Keratinocyte (primary cell): ENCODE results near the gene ANKRD6.

Source experiments
- EZH2 ChIP-seq: IDR thresholded peaks from one replicate; pipeline ENCODE4 v1.6.1; 2012; ENCODE audit warnings: inconsistent platforms, mild to moderate bottlenecking, low read length, moderate library complexity
- TF ChIP-seq, protein P1 (sequence below), 3 experiments: IDR thresholded peaks in 1 of 3; conservative IDR thresholded peaks in 1 of 3; optimal IDR thresholded peaks in 1 of 3; 2 replicates in 2 of 3; 3 replicates in 1 of 3; pipeline versions ENCODE3 to v1.5.1; 2011; ENCODE audit warnings: low read length in 3 of 3, mild to moderate bottlenecking in 3 of 3, moderate library complexity in 2 of 3, control low read depth in 1 of 3, inconsistent platforms in 1 of 3; ENCODE audit not compliant: insufficient read depth in 2 of 3; ENCODE audit errors: extremely low read depth in 1 of 3

GRCh38 chr6:89414215-89414614 lies 18.7 kb upstream of the ANKRD6 start:
- TF ChIP-seq, protein P1, sequence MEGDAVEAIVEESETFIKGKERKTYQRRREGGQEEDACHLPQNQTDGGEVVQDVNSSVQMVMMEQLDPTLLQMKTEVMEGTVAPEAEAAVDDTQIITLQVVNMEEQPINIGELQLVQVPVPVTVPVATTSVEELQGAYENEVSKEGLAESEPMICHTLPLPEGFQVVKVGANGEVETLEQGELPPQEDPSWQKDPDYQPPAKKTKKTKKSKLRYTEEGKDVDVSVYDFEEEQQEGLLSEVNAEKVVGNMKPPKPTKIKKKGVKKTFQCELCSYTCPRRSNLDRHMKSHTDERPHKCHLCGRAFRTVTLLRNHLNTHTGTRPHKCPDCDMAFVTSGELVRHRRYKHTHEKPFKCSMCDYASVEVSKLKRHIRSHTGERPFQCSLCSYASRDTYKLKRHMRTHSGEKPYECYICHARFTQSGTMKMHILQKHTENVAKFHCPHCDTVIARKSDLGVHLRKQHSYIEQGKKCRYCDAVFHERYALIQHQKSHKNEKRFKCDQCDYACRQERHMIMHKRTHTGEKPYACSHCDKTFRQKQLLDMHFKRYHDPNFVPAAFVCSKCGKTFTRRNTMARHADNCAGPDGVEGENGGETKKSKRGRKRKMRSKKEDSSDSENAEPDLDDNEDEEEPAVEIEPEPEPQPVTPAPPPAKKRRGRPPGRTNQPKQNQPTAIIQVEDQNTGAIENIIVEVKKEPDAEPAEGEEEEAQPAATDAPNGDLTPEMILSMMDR (optimal IDR thresholded peaks at IDR 0.05 in 1 of 3, IDR thresholded peaks at IDR 0.05 in 1 of 3, conservative IDR thresholded peaks at IDR 0.05 in 1 of 3; ENCODE audit: extremely low read depth in 1 of 3, insufficient read depth in 2 of 3, low read length in 3 of 3), result no peak
- no peak for TF ChIP-seq EZH2
